Transverse colon (tissue), 4 donors: ENCODE data around the gene CHSY3.

Experiments used
- POLR2A ChIP-seq: fragments of 450-650 bp; IDR thresholded peaks from one replicate; pipeline ENCODE4 v1.6.1; 2016; ENCODE audit warnings: antibody characterized with exemption, mild to moderate bottlenecking, moderate library complexity
- POLR2AphosphoS5 ChIP-seq, 3 donors: sonication (generic); formaldehyde crosslinking; IDR thresholded peaks; one replicate each; pipeline ENCODE4 v1.6.1; 2016; ENCODE audit warnings: antibody characterized with exemption in 3 of 3
- TF ChIP-seq, protein P1 (sequence below), 5 experiments: fragments of 200-600 bp in 3 of 5; fragments of 450-650 bp in 2 of 5; sonication (generic) in 3 of 5; IDR thresholded peaks; 1 replicate in 2 of 5; 2 replicates in 3 of 5; pipeline ENCODE4 v1.5.1; 2016 to 2017; ENCODE audit warnings: antibody characterized with exemption in 5 of 5, inconsistent platforms in 3 of 5, mild to moderate bottlenecking in 2 of 5, moderate library complexity in 1 of 5

- TF ChIP-seq, protein P1, sequence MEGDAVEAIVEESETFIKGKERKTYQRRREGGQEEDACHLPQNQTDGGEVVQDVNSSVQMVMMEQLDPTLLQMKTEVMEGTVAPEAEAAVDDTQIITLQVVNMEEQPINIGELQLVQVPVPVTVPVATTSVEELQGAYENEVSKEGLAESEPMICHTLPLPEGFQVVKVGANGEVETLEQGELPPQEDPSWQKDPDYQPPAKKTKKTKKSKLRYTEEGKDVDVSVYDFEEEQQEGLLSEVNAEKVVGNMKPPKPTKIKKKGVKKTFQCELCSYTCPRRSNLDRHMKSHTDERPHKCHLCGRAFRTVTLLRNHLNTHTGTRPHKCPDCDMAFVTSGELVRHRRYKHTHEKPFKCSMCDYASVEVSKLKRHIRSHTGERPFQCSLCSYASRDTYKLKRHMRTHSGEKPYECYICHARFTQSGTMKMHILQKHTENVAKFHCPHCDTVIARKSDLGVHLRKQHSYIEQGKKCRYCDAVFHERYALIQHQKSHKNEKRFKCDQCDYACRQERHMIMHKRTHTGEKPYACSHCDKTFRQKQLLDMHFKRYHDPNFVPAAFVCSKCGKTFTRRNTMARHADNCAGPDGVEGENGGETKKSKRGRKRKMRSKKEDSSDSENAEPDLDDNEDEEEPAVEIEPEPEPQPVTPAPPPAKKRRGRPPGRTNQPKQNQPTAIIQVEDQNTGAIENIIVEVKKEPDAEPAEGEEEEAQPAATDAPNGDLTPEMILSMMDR (IDR thresholded peaks at IDR 0.05): no peak
- TF ChIP-seq POLR2AphosphoS5 (IDR thresholded peaks at IDR 0.05) (no peak), POLR2A (no peak)
Measured at GRCh38 chr5:130061746-130062145, 157.5 kb downstream of the CHSY3 start.
